Measurements from ENCODE around the gene TMEM139. TPM values are rescaled to one million over a fixed set of nuclear protein-coding genes. Genes with fewer than 3 reads are reported as not detected.
"Not testable (repeated sequence)": the region's sequence is repeated elsewhere in the genome, so short reads cannot be mapped to it uniquely, and the experiment has no call there.

TMEM139 gene
- total RNA-seq, 1 experiment from 2014 or later: 4.0 TPM

DNA sequence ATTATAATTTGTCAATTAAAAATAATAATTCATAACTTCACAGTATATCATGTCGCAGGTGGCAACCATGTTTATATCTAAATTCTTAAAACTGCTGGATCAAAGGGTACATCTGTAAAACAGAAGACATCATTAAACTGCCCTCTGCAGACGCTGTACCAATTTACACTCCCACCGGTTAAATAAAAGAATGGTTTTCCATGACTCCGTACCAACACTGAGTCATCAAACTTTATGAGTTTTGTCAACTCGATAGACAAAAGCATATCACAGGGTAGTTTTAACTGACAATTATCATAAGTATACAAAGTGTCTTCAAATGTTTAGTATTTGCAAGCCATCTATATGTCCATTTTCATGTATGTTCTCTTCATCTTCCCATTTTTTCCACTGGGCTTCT is 27.3 kb upstream of the TMEM139 start:
- DNase-seq (ENCODE audit: extremely low read depth, low read depth): no peak

DNA sequence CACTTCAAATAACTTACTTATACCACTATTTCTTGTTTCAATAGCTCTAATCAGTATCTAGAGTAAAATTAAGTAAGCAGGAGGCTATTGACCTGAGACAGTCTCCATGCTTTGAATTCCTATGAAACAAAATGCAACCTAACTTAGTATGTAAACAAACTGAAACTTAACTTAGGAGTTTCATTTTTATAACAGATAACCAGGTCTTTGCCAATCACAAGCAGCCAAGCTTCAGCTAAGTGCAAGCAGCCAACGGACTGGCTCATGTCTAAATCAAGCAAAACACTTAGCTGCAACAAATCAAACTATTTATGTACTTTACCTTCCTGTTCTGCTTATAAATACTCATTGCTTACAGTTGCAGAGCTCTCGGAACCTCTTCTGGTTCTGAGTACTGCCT is 25.9 kb upstream of the TMEM139 start:
- no peak for DNase-seq (ENCODE audit: extremely low read depth, low read depth)

DNA sequence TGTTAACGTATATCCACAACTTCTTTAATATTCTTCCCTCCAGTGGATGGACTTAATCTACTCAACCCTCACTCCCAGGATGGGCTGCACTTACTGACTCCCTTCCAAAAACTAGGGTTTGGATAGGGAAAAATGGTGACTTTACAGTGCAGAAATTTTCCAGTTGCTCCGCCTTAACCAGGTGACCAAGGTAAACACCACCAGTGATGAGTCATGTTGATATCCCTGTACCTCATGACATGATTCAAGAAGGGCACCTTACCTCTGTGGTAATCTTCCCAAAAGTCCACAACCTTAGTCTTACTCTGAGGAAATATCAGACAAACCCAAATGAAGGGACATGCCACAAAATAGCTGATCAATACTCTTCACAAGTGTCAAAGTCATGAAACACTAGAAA is 25.0 kb upstream of the TMEM139 start:
- DNase-seq (ENCODE audit: extremely low read depth, low read depth): no peak

DNA sequence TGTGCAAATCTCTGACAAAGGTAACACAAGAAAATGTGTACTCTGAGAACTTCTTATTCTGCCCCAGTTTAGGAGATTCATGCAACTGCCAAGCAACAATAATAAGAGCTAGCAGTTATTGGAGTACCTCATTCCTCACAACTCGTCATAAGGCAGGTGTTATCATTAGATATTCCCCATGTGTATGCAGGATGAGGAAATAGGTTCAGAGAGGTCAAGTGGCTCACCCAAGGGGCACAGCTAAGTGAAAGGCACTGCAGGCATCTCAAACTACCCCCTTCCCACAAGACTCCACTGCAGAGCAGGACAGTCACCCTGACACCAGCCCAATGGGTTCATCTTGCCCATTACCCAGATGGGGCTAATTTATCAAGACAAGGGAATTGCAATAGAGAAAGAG is 22.9 kb upstream of the TMEM139 start:
- no peak for DNase-seq (ENCODE audit: extremely low read depth, low read depth)

DNA sequence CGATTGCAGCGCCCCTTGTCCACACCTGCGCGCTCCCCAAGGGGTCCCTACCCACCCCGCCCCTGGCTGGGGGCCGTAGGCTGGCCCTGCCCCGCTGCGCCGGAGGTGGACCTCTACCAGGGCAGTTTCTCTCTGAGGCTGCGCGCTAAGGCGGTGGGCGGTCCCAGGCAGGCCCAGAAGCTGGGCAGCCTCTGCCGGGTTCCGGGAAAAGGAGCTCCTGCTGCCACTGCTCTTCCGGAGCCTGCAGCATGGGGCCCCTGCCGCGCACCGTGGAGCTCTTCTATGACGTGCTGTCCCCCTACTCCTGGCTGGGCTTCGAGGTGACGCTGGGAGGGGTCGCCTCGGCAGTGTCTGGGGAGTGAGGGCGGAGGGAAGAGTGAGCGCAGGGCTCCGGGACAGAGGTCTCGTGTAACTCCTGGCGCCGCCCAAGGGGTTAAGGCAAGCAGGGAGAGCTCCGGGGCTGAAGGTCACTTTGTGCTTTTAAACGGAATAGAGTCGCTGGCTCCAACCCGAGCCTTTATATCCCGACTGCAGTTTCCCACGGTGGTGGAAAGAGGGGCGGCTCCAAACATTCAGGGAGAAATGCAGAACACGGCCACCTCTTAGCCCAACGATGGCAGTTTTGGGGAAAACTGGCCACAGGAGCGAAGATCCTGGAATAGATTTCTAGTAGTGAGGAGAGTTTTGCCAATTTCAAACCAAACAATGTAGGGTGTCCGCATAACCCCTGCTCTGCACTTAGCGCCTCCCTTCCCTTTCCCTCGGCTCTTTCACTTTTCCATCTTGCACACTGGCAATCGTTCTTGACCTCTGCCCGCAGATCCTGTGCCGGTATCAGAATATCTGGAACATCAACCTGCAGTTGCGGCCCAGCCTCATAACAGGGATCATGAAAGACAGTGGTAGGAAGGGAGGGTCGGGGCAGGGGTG is 21.2 kb upstream of the TMEM139 start, which contains the start of gene GSTK1:
Gene GSTK1 (plus strand): TSS at position 176 of the 930 bp plus-strand sequence. CDS start 73 bp downstream, at position 249.
- DNase-seq (ENCODE audit: extremely low read depth, low read depth): peak; percentile 62

DNA sequence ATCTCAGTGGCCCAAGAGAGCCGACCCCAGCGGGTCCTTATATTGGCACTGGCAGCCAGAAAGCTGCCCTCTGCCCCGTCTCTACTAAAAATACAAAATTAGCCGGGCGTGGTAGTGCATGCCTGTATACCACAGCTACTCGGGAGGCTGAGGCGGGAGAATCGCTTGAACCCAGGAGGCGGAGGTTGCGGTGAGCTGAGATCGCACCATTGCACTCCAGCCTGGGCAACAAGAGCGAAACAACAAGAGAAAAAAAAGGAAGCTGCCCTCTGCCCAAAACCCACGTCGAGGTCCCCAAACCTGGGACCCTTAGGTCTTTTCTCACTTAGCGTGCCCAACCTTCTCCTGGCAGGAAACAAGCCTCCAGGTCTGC is 20.6 kb upstream of the TMEM139 start:
- DNase-seq (ENCODE audit: extremely low read depth, low read depth): not testable (repeated sequence)

DNA sequence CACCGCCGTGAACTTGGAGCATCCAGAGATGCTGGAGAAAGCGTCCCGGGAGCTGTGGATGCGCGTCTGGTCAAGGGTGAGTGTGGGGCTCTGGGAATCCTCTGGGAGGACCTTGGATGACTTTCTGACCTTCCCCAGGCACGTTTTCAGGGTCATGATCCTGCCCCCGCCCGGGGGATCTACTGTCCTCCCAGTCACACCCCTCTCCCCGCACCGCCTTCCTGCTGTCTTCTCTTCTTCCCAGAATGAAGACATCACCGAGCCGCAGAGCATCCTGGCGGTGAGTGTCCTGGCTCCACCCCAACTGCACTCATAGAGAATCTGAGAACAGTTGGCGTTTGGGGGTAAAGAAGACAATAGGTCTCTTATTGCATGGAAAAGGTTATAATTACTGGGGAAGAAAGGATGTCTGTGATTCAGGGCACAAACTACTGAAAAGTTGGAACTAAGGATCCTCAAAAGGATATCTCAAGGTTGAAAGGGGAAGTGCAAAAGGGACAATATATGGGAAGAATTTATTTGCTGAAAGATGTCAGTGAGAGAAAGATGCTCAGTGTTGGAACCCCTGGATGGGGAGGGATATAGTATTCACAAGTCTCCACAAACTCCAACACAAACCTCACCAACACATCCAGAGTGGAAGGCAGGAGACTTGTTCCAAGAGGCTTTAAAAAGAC is 19.6 kb upstream of the TMEM139 start:
- no peak for DNase-seq (ENCODE audit: extremely low read depth, low read depth)

DNA sequence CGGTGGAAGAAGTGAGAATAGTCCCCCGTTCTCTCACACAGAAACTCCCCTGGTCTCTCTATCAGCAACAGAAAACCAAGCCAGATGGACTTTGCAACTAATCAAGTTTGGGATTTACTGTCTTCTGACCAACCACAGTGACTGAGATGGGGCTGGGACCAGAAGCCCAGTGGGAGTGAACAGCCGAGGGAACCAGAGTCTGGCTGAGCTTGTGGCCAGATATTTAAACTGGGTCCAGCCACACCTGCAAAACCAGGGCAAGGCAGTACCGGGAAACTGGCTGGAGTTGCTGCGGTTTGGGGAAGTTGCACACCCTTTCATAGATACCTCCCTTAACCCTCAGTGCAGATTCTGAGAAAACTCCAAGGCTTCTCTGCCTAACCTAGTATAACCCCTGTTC is 15.5 kb upstream of the TMEM139 start:
- DNase-seq (ENCODE audit: extremely low read depth, low read depth): no peak

DNA sequence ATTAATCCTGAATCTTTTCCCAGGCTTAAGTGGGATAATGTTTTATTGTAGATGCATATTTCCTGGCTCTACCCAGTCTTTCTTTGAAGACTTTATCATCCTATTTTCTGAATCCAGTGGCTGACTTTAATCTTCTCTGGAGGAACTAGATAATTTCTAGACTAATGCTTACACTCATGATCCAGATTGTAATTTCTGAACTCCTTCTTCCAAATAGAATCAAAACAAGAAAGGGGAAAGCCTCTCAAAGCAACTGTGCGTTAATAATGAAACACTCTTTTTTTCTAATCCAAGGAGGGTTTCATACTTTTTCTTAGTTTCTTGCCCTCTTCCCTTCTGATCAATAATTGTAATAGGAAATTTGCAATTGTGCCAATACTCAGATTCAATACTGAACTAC is 13.5 kb upstream of the TMEM139 start:
- DNase-seq (ENCODE audit: extremely low read depth, low read depth): no peak

DNA sequence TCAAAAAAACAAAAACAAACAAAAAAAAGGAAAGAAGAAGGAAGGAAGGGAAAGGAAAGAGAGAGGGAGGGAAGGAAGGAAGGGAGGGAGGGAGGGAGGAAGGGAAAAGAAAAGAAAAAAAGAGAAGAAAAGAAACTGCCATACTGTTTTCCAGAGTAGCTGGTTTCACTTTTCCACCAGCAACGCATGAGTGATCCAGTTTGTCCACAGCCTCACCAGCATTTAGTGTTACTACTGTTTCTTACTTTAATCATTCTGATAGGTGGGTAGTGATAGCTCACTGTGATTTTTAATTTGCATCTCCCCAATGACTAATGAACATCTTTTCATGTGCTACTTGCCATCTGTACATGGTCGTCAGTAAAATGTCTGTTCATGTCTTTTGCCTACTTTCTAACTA is 11.9 kb upstream of the TMEM139 start:
- DNase-seq (ENCODE audit: extremely low read depth, low read depth): no peak

DNA sequence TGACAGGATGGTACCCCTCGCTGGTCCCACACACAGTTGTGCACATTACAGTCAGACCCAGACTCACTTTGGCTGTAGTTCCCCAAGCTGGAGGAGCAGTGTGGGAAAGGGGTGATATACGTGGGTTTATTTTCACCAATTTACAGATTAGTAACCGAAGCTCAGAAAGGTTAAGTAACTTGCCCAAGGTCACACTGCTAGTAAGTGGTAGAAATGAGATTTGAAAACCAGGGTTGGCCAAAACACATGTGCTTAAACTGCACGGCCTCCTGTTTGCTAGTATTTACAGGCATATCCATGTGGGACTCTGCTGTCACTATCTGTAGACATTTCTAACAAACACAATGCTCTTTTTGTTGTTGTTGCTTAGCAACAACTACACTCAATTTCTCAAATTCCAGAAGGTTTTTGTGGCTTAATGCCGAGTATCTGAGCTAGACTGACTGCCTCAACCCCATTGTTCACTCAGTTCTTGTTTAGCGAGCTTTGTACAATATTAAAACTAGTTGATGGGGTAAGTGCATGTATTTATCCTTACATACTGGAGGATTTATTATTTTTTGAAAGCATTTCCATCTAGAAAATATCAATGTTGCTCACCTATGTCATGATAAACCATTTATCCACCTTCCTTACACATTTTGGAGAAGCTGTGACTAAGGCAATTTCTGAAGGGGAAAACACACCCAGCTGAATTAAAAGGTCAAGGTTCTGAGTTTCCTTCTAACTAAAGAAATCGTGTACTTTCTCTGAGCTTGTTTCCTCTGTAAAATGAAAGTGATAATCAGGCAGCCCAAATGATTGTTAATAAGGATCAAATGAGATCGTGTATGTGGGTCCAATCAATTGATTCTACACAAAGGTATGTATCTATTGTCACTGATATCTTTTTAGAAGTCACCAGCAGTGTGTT is 5.3 kb upstream of the TMEM139 start:
- DNase-seq (ENCODE audit: extremely low read depth, low read depth): no peak

DNA sequence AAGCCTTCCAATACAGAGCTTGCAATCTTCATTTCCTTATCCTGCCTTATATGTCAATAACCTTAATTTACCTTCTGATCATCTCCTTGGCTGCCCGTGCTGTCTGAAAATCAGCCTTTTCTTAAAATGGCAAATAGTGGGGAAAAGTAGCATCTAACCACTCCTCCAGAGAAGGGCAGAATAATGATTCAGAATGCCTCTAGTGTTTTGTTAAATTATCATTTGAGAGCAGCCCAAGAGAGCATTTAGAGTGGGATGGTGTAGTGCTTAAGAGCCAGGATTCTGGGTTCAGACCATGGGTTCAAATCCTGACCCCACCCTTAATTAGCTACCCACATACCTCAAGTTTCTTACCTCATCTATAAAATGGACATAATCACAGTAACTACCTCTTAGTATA is 4.6 kb upstream of the TMEM139 start:
- no peak for DNase-seq (ENCODE audit: extremely low read depth, low read depth)

DNA sequence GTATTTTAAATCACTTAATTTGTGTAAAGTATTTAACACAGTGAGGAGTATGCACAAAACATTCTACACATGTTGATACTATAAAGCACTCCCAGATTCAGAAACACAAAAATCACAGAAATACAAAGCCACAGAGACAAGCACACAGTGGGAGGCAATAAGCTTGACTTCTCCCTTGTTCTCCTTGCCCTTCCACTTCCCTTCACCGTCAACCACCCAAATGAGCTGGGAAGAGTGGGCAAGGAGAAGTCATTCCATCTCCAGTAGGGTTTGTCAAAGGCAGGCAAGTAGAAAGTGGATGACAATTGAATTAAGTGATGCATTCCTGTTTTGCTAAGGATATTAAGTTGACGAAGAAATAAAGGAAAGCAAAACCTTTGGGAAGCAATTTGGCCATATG is 4.2 kb upstream of the TMEM139 start:
- no peak for DNase-seq (ENCODE audit: extremely low read depth, low read depth)

DNA sequence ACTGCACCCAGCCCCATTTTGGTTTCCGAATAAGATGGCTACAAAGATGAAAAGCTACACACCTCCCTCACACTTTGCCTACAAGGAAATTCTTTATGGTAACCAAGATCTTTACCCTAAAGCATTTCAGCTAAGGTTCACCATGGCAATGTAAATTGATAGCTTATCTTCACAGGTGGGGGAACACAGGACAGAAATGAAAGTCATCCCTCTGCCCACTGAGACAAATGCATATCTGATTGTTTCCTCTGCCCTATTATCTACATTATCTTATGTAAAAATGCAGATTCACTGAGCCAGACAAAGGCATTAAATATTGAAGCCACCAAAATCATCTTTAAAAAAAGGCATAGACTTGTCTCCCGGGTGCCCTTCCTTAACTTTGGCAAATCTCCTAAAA is 3.2 kb upstream of the TMEM139 start:
- no peak for DNase-seq (ENCODE audit: extremely low read depth, low read depth)

DNA sequence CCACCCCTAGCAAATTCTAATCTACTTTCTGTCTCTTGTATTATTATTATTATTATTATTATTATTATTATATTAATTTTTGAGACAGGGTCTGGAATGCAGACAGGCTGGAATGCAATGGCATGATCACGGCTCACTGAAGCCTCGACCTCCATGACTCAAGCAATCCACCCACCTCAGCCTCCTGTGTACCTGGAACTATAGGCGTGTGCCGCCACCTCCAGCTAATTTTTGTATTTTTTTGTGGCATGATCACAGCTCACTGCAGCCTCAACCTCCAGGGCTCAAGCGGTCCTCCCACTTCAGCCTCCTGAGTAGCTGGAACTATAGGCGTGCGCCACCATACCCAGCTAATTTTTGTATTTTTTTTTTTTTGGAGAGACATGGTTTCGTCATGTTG is 2.6 kb upstream of the TMEM139 start:
- DNase-seq (ENCODE audit: extremely low read depth, low read depth): no peak

DNA sequence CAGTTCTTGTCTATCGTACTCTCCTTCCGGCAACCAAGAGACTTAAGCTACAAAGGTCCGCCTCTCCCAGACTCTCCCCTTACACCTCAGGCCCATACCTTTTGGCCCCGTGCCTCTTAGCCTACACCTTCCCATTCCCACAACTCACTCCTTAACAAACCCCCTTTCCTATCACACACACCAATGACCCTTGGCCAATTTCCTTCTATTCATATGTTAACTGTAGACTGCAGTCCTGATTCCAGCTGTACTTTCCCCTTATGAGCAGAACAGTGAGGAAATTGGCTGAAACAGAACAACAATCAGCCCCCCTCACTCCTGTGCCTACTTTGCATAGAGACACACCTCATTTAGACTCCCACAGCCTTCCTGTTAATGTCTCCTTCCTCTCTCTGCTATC is 1.4 kb upstream of the TMEM139 start:
- no peak for DNase-seq (ENCODE audit: extremely low read depth, low read depth)

DNA sequence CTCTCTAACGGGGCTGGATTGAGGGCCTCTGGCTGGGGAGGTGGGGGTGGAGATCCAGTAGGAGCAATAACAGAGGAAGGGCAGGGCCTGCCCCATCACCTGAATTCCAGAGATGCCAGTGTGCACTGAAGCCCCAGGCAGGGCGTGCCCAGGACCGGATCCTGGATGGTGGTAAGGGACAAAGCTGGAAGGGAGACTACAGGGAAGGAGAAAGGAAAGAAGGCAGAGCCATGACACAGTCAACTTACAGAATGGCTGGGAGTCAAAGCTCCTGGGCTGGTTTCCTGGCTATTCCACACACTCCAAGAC is 666 bp downstream of the TMEM139 start:
- no peak for DNase-seq (ENCODE audit: extremely low read depth, low read depth)

DNA sequence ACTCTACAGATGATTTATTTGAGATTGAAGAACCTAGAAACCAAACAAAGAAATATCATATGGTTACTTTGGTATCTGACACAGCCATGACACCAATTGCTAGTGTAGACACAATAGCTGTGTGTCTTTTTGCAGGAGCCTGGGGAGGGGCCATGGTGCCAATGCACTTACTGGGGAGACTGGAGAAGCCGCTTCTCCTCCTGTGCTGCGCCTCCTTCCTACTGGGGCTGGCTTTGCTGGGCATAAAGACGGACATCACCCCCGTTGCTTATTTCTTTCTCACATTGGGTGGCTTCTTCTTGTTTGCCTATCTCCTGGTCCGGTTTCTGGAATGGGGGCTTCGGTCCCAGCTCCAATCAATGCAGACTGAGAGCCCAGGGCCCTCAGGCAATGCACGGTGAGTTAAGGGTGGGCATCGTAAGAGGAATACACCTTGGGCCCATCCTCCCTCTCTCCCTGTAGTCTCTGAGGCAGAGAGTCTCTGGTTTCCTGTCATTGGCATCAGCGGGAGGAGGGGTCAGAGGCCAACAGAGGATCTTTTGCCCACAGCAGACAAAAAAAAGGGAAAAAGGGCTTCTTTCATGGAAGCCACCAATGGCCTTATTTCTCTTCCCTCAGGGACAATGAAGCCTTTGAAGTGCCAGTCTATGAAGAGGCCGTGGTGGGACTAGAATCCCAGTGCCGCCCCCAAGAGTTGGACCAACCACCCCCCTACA is 1.2 kb downstream of the TMEM139 start:
- DNase-seq (ENCODE audit: extremely low read depth, low read depth): no peak

DNA sequence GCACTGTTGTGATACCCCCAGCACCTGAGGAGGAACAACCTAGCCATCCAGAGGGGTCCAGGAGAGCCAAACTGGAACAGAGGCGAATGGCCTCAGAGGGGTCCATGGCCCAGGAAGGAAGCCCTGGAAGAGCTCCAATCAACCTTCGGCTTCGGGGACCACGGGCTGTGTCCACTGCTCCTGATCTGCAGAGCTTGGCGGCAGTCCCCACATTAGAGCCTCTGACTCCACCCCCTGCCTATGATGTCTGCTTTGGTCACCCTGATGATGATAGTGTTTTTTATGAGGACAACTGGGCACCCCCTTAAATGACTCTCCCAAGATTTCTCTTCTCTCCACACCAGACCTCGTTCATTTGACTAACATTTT is 1.7 kb downstream of the TMEM139 start:
- no peak for DNase-seq (ENCODE audit: extremely low read depth, low read depth)

DNA sequence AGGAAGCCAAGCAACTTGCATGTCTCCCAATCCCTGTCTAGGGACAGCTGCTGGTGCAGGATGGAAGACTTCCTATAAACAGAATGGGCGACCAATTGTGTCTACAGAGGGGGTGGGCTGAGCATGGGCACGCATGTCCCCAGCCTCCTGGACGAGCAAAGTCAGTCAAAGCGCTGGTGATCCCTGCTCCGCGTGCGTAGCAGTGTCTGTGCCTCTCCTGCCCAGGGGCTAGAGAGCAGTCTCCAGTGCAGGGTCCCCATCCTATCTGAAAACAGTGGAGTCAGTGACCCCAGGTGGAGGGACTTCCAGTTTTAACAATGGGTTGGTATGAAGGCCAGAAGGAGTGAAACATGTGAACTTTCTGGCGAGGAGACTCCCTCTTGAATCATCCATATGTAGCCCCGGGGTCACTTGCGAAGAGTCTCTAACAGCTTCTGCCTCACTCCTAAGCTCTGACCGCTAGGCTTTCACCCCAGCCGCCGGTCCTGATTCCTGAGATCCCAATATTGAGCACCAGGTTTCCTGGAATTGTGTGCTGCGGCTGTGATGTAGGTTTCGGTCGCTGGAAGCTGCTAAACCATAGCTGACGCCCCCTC is 2.7 kb downstream of the TMEM139 start:
- no peak for DNase-seq (ENCODE audit: extremely low read depth, low read depth)
